Upper lobe of left lung (tissue), 4 donors: ENCODE results near the gene CBFA2T3.

Experiments
- POLR2A ChIP-seq, 4 donors: fragments of 450-650 bp; IDR thresholded peaks; one replicate each; pipeline ENCODE4 v1.5.1; 2016 to 2017; ENCODE audit warnings: antibody characterized with exemption in 4 of 4, mild to moderate bottlenecking in 2 of 4
- TF ChIP-seq, protein P1 (sequence below), 6 experiments: fragments of 450-650 bp in 4 of 6; fragments of 200-600 bp in 2 of 6; sonication (generic) in 2 of 6; IDR thresholded peaks; one replicate each; pipeline ENCODE4 v1.5.1; 2016 to 2019; ENCODE audit warnings: antibody characterized with exemption in 6 of 6

- TF ChIP-seq POLR2A (IDR thresholded peaks at IDR 0.05): no peak
- TF ChIP-seq, protein P1, sequence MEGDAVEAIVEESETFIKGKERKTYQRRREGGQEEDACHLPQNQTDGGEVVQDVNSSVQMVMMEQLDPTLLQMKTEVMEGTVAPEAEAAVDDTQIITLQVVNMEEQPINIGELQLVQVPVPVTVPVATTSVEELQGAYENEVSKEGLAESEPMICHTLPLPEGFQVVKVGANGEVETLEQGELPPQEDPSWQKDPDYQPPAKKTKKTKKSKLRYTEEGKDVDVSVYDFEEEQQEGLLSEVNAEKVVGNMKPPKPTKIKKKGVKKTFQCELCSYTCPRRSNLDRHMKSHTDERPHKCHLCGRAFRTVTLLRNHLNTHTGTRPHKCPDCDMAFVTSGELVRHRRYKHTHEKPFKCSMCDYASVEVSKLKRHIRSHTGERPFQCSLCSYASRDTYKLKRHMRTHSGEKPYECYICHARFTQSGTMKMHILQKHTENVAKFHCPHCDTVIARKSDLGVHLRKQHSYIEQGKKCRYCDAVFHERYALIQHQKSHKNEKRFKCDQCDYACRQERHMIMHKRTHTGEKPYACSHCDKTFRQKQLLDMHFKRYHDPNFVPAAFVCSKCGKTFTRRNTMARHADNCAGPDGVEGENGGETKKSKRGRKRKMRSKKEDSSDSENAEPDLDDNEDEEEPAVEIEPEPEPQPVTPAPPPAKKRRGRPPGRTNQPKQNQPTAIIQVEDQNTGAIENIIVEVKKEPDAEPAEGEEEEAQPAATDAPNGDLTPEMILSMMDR (IDR thresholded peaks at IDR 0.05): no peak
Measured at GRCh38 chr16:88835818-88836217, 141.2 kb downstream of the CBFA2T3 start.
